Measurements from ENCODE around the gene TADA1.

- TF ChIP-seq REST (IDR thresholded peaks at IDR 0.05; ENCODE audit: insufficient replicate concordance, low read depth) = no peak
- no peak for TF ChIP-seq CTCF (IDR thresholded peaks at IDR 0.05; ENCODE audit: insufficient read depth, low read length)
- TF ChIP-seq POLR2AphosphoS5 (IDR thresholded peaks at IDR 0.05; ENCODE audit: low read depth) = no peak
These were observed 35.5 kb downstream of the TADA1 start for GRCh38 chr1:166840309-166841274.

All from HL-60 (cell line).